ENCODE measurements around the gene TRIM28. TPM values are rescaled to one million over a fixed set of nuclear protein-coding genes. Genes with fewer than 3 reads are reported as not detected.

Gene TRIM28
- total and polyA plus RNA-seq, 2 donors (not counting 1 experiment from before 2014, with no cell fraction given), result 160 to 325 TPM

DNA sequence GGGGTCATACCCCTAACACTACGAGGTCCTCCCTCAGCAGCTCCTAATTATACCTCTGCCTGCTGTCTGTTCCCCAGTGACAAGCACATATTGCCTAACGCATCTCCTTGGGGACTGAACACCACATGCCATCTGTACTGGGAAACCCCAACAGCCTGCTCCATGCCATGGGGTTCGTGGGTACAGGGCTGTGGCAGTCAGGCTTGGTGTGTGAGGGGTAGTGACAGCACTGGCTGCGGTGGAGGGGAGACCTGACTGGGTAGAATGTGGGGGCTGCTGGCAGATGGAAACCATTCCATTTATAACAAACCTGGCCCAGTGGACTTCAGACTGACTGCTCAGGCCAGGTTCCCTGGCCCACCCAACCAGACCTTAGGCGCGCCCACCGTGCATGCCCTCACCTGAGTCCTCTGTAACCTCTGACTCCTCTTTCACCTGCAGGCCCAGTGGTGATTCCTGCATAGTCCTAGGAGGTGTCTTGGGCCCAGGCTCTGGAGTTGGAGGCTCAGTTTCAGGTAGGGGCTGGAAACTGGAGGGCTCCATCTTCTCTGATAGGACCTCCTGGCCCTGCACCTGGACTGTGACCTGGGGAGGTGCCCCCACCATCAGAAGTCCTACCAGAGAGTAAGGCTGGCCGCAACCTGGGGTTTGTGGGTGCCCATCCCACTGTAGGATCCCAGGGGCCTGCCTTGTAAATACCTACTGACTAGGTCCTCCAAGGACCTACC is 26.2 kb downstream of the TRIM28 start:
- Histone ChIP-seq H4K20me1 (ENCODE audit: control insufficient read depth, extremely low read depth, insufficient read depth, low read length) (no peaks in the 10 kb centered on the region), H3K79me2 (ENCODE audit: control insufficient read depth, insufficient read depth, low read length) (peaks cover 3% of the 10 kb centered on the region), H3K27ac (ENCODE audit: insufficient read depth, low read length) (no peak overlapping the region), H3K9ac (ENCODE audit: insufficient read depth, low read length) (no peak overlapping the region), H3K4me2 (ENCODE audit: extremely low read depth, insufficient read depth, low read length) (no peak overlapping the region), H2AFZ (ENCODE audit: low read length) (no peak overlapping the region), H3K27me3 (ENCODE audit: control insufficient read depth, insufficient read depth, low read length) (no peaks in the 10 kb centered on the region), H3K36me3 (ENCODE audit: control insufficient read depth, insufficient read depth, low read length) (peaks cover 14% of the 10 kb centered on the region), H3K9me3 (ENCODE audit: control insufficient read depth, insufficient read depth, low read depth, low read length) (no peaks in the 10 kb centered on the region), H3K4me3 (replicated peaks in 1 of 4; ENCODE audit: control extremely low read depth in 1 of 4, insufficient read depth in 1 of 4, low read depth in 3 of 4, low read length in 4 of 4) (no peak overlapping the region), H3K4me1 (ENCODE audit: control insufficient read depth, extremely low read depth, insufficient read depth, low read length) (peaks cover 11% of the 10 kb centered on the region)
- TF ChIP-seq, protein P1, sequence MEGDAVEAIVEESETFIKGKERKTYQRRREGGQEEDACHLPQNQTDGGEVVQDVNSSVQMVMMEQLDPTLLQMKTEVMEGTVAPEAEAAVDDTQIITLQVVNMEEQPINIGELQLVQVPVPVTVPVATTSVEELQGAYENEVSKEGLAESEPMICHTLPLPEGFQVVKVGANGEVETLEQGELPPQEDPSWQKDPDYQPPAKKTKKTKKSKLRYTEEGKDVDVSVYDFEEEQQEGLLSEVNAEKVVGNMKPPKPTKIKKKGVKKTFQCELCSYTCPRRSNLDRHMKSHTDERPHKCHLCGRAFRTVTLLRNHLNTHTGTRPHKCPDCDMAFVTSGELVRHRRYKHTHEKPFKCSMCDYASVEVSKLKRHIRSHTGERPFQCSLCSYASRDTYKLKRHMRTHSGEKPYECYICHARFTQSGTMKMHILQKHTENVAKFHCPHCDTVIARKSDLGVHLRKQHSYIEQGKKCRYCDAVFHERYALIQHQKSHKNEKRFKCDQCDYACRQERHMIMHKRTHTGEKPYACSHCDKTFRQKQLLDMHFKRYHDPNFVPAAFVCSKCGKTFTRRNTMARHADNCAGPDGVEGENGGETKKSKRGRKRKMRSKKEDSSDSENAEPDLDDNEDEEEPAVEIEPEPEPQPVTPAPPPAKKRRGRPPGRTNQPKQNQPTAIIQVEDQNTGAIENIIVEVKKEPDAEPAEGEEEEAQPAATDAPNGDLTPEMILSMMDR (conservative IDR thresholded peaks at IDR 0.05 in 1 of 2, IDR thresholded peaks at IDR 0.05 in 1 of 2; ENCODE audit: low read depth in 1 of 2, low read length in 2 of 2), result no peak
- TF ChIP-seq EZH2 (IDR thresholded peaks at IDR 0.05; ENCODE audit: low read length, missing control alignments), result no peak
- no peak for DNase-seq (ENCODE audit: low read depth in 2 of 2)

DNA sequence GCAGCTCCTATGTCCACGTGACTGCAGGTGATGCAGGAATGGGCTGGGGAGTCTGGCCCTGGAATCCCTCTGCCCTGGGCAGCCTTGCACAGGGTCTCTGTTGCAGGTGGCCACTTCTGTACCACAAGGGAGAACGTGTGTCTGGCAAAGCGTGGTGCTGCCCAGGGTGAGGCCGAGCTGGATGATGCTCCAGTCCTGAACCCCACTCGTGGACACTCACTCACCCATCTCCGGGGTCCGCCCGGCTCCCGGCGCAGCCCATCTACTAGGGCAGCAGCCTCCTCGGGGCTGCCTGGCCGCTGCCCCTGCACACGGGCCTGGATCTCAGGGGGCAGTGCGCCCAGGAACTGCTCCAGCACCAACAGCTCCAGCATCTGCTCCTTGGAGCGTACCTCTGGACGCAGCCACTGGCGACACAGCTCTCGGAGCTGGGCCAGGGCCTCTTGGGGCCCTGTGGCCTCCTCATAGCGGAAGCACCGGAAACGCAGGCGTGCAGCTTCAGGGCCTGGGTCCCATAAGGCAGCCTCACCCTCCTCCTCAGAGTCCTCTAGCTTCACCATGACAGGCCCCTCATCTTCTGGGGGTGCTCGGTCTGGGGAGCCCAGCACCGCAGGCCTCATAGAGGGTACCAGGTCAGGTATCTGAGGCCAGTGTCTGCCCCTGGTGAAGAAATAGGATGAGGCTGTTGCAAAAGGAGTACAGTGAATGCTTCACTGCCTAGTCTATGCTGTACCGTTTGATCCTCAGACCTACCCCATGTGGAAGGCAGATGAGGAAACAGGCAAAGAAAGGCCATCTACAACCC is 27.1 kb downstream of the TRIM28 start:
- Histone ChIP-seq H3K9me3 (ENCODE audit: control insufficient read depth, insufficient read depth, low read depth, low read length) (no peaks in the 10 kb centered on the region), H3K27ac (ENCODE audit: insufficient read depth, low read length) (no peak overlapping the region), H3K27me3 (ENCODE audit: control insufficient read depth, insufficient read depth, low read length) (no peaks in the 10 kb centered on the region), H3K4me2 (ENCODE audit: extremely low read depth, insufficient read depth, low read length) (no peak overlapping the region), H4K20me1 (ENCODE audit: control insufficient read depth, extremely low read depth, insufficient read depth, low read length) (no peaks in the 10 kb centered on the region), H3K4me1 (ENCODE audit: control insufficient read depth, extremely low read depth, insufficient read depth, low read length) (peaks cover 11% of the 10 kb centered on the region), H3K4me3 (replicated peaks in 1 of 4; ENCODE audit: control extremely low read depth in 1 of 4, insufficient read depth in 1 of 4, low read depth in 3 of 4, low read length in 4 of 4) (no peak overlapping the region), H3K79me2 (ENCODE audit: control insufficient read depth, insufficient read depth, low read length) (peaks cover 5% of the 10 kb centered on the region), H3K9ac (ENCODE audit: insufficient read depth, low read length) (no peak overlapping the region), H3K36me3 (ENCODE audit: control insufficient read depth, insufficient read depth, low read length) (peaks cover 14% of the 10 kb centered on the region), H2AFZ (ENCODE audit: low read length) (no peak overlapping the region)
- no peak for TF ChIP-seq EZH2 (IDR thresholded peaks at IDR 0.05; ENCODE audit: low read length, missing control alignments)
- TF ChIP-seq, protein P1 (conservative IDR thresholded peaks at IDR 0.05 in 1 of 2, IDR thresholded peaks at IDR 0.05 in 1 of 2; ENCODE audit: low read depth in 1 of 2, low read length in 2 of 2), result no peak
- no peak for DNase-seq (ENCODE audit: low read depth in 2 of 2)

DNA sequence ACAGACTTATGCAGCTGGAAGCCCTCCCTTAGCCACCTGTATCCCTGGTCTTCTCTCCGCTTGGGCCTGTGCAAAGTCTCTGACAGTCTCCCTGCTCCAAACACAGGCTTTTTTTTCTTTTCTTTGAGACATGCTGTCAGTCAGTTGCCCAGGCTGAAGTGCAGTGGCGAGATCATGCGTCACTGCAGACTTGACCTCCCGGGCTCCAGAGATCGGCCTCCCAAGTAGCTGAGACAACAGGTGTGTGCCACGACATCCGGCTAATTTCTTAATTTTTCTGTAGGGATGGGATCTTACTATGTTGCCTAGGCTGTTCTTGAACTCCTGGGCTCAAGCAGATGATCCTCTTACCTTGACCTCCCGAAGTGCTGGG is 27.7 kb downstream of the TRIM28 start:
- H3K27ac ChIP-seq (ENCODE audit: insufficient read depth, low read length), result no peak overlapping the region
- no peaks in the 10 kb centered on the region for H3K27me3 ChIP-seq (ENCODE audit: control insufficient read depth, insufficient read depth, low read length)
- peaks cover 11% of the 10 kb centered on the region for H3K4me1 ChIP-seq (ENCODE audit: control insufficient read depth, extremely low read depth, insufficient read depth, low read length)
- H2AFZ ChIP-seq (ENCODE audit: low read length), result no peak overlapping the region
- no peak overlapping the region for H3K4me2 ChIP-seq (ENCODE audit: extremely low read depth, insufficient read depth, low read length)
- peaks cover 14% of the 10 kb centered on the region for H3K36me3 ChIP-seq (ENCODE audit: control insufficient read depth, insufficient read depth, low read length)
- no peak for DNase-seq (ENCODE audit: low read depth in 2 of 2)
- H3K79me2 ChIP-seq (ENCODE audit: control insufficient read depth, insufficient read depth, low read length), result peaks cover 8% of the 10 kb centered on the region
- H4K20me1 ChIP-seq (ENCODE audit: control insufficient read depth, extremely low read depth, insufficient read depth, low read length), result no peaks in the 10 kb centered on the region
- TF ChIP-seq, protein P1 (conservative IDR thresholded peaks at IDR 0.05 in 1 of 2, IDR thresholded peaks at IDR 0.05 in 1 of 2; ENCODE audit: low read depth in 1 of 2, low read length in 2 of 2), result no peak
- TF ChIP-seq EZH2 (IDR thresholded peaks at IDR 0.05; ENCODE audit: low read length, missing control alignments), result no peak
- H3K9ac ChIP-seq (ENCODE audit: insufficient read depth, low read length), result no peak overlapping the region
- H3K4me3 ChIP-seq (replicated peaks in 1 of 4; ENCODE audit: control extremely low read depth in 1 of 4, insufficient read depth in 1 of 4, low read depth in 3 of 4, low read length in 4 of 4), result no peak overlapping the region
- no peaks in the 10 kb centered on the region for H3K9me3 ChIP-seq (ENCODE audit: control insufficient read depth, insufficient read depth, low read depth, low read length)
